ENCODE measurements around the gene NPAS2.

The NPAS2 gene

GRCh38 chr2:100919316-100919715, 99.4 kb downstream of the NPAS2 start:
- no CpG with 5 or more reads among the region's 16 CpGs for WGBS (ENCODE audit: extremely low coverage, insufficient coverage, low lambda C conversion rate)
- Histone ChIP-seq H3K4me2 (ENCODE audit: low read length) (no peak overlapping the region), H3K4me1 (ENCODE audit: control insufficient read depth, low read depth, low read length) (no peaks in the 10 kb centered on the region), H2AK5ac (ENCODE audit: low read length) (no peak overlapping the region), H3K79me1 (ENCODE audit: low read length) (no peaks in the 10 kb centered on the region), H3K56ac (ENCODE audit: low read length) (no peak overlapping the region), H3K27me3 (ENCODE audit: insufficient read depth, low read length, poor library complexity) (no peaks in the 10 kb centered on the region), H3K4ac (ENCODE audit: low read depth, low read length) (no peak overlapping the region), H3K4me3 (ENCODE audit: low read length) (no peak overlapping the region), H3K79me2 (ENCODE audit: control insufficient read depth, insufficient read depth, low read length) (no peaks in the 10 kb centered on the region), H4K5ac (ENCODE audit: low read length) (no peak overlapping the region), H3K36me3 (ENCODE audit: control insufficient read depth, insufficient read depth, low read length) (no peaks in the 10 kb centered on the region), H2BK5ac (ENCODE audit: low read length) (no peak overlapping the region), H2BK120ac (ENCODE audit: low read depth, low read length) (no peak overlapping the region), H3K9ac (ENCODE audit: low read length) (no peak overlapping the region), H3K23ac (ENCODE audit: low read length) (no peak overlapping the region), H2BK15ac (replicated peaks; ENCODE audit: low read depth) (no peak overlapping the region), H3K27ac (ENCODE audit: low read depth, low read length) (no peak overlapping the region), H4K8ac (ENCODE audit: low read depth, low read length) (no peak overlapping the region), H3K18ac (ENCODE audit: low read length) (no peak overlapping the region)
- DNase-seq: peak; percentile 36

GRCh38 chr2:100921685-100922161, 101.8 kb downstream of the NPAS2 start:
- Histone ChIP-seq H3K18ac (ENCODE audit: low read length) (no peak overlapping the region), H3K27me3 (ENCODE audit: insufficient read depth, low read length, poor library complexity) (no peaks in the 10 kb centered on the region), H3K56ac (ENCODE audit: low read length) (no peak overlapping the region), H3K4me1 (ENCODE audit: control insufficient read depth, low read depth, low read length) (no peaks in the 10 kb centered on the region), H3K79me1 (ENCODE audit: low read length) (no peaks in the 10 kb centered on the region), H3K36me3 (ENCODE audit: control insufficient read depth, insufficient read depth, low read length) (no peaks in the 10 kb centered on the region), H3K27ac (ENCODE audit: low read depth, low read length) (no peak overlapping the region), H3K4ac (ENCODE audit: low read depth, low read length) (no peak overlapping the region), H4K8ac (ENCODE audit: low read depth, low read length) (no peak overlapping the region), H2BK5ac (ENCODE audit: low read length) (no peak overlapping the region), H3K23ac (ENCODE audit: low read length) (no peak overlapping the region), H3K4me2 (ENCODE audit: low read length) (no peak overlapping the region), H3K4me3 (ENCODE audit: low read length) (no peak overlapping the region), H2AK5ac (ENCODE audit: low read length) (no peak overlapping the region), H2BK15ac (replicated peaks; ENCODE audit: low read depth) (no peak overlapping the region), H4K5ac (ENCODE audit: low read length) (no peak overlapping the region), H3K79me2 (ENCODE audit: control insufficient read depth, insufficient read depth, low read length) (no peaks in the 10 kb centered on the region), H3K9ac (ENCODE audit: low read length) (no peak overlapping the region), H2BK120ac (ENCODE audit: low read depth, low read length) (no peak overlapping the region)
- no peak for DNase-seq
- WGBS (ENCODE audit: extremely low coverage, insufficient coverage, low lambda C conversion rate): no CpG with 5 or more reads among the region's 6 CpGs

- H4K5ac ChIP-seq (ENCODE audit: low read length): no peak overlapping the region
- H3K4me2 ChIP-seq (ENCODE audit: low read length): no peak overlapping the region
- no peak overlapping the region for H3K4ac ChIP-seq (ENCODE audit: low read depth, low read length)
- no peaks in the 10 kb centered on the region for H3K36me3 ChIP-seq (ENCODE audit: control insufficient read depth, insufficient read depth, low read length)
- no peaks in the 10 kb centered on the region for H3K4me1 ChIP-seq (ENCODE audit: control insufficient read depth, low read depth, low read length)
- no peak overlapping the region for H3K4me3 ChIP-seq (ENCODE audit: low read length)
- no peak overlapping the region for H3K23ac ChIP-seq (ENCODE audit: low read length)
- no peak overlapping the region for H2AK5ac ChIP-seq (ENCODE audit: low read length)
- WGBS (ENCODE audit: extremely low coverage, insufficient coverage, low lambda C conversion rate): no CpG with 5 or more reads among the region's 9 CpGs
- no peak overlapping the region for H3K9ac ChIP-seq (ENCODE audit: low read length)
- H2BK15ac ChIP-seq (replicated peaks; ENCODE audit: low read depth): no peak overlapping the region
- no peaks in the 10 kb centered on the region for H3K27me3 ChIP-seq (ENCODE audit: insufficient read depth, low read length, poor library complexity)
- H3K18ac ChIP-seq (ENCODE audit: low read length): no peak overlapping the region
- no peaks in the 10 kb centered on the region for H3K79me2 ChIP-seq (ENCODE audit: control insufficient read depth, insufficient read depth, low read length)
- no peak overlapping the region for H2BK120ac ChIP-seq (ENCODE audit: low read depth, low read length)
- H4K8ac ChIP-seq (ENCODE audit: low read depth, low read length): no peak overlapping the region
- H3K27ac ChIP-seq (ENCODE audit: low read depth, low read length): no peak overlapping the region
- no peak overlapping the region for H2BK5ac ChIP-seq (ENCODE audit: low read length)
- H3K79me1 ChIP-seq (ENCODE audit: low read length): no peaks in the 10 kb centered on the region
- DNase-seq: no peak
- H3K56ac ChIP-seq (ENCODE audit: low read length): no peak overlapping the region
These were observed 103.6 kb downstream of the NPAS2 start for GRCh38 chr2:100923461-100924060.

- no peak overlapping the region for H4K5ac ChIP-seq (ENCODE audit: low read length)
- H3K27ac ChIP-seq (ENCODE audit: low read depth, low read length): no peak overlapping the region
- H3K9ac ChIP-seq (ENCODE audit: low read length): no peak overlapping the region
- no peaks in the 10 kb centered on the region for H3K36me3 ChIP-seq (ENCODE audit: control insufficient read depth, insufficient read depth, low read length)
- no peaks in the 10 kb centered on the region for H3K27me3 ChIP-seq (ENCODE audit: insufficient read depth, low read length, poor library complexity)
- no peaks in the 10 kb centered on the region for H3K4me1 ChIP-seq (ENCODE audit: control insufficient read depth, low read depth, low read length)
- no peak overlapping the region for H3K4me2 ChIP-seq (ENCODE audit: low read length)
- no peak overlapping the region for H3K4ac ChIP-seq (ENCODE audit: low read depth, low read length)
- H3K79me1 ChIP-seq (ENCODE audit: low read length): no peaks in the 10 kb centered on the region
- WGBS (ENCODE audit: extremely low coverage, insufficient coverage, low lambda C conversion rate): no CpG with 5 or more reads among the region's 1 CpG
- no peak overlapping the region for H3K56ac ChIP-seq (ENCODE audit: low read length)
- H3K79me2 ChIP-seq (ENCODE audit: control insufficient read depth, insufficient read depth, low read length): no peaks in the 10 kb centered on the region
- no peak overlapping the region for H2AK5ac ChIP-seq (ENCODE audit: low read length)
- H3K23ac ChIP-seq (ENCODE audit: low read length): no peak overlapping the region
- H3K18ac ChIP-seq (ENCODE audit: low read length): no peak overlapping the region
- no peak overlapping the region for H2BK5ac ChIP-seq (ENCODE audit: low read length)
- no peak overlapping the region for H2BK15ac ChIP-seq (replicated peaks; ENCODE audit: low read depth)
- no peak overlapping the region for H3K4me3 ChIP-seq (ENCODE audit: low read length)
- H4K8ac ChIP-seq (ENCODE audit: low read depth, low read length): no peak overlapping the region
- H2BK120ac ChIP-seq (ENCODE audit: low read depth, low read length): no peak overlapping the region
- DNase-seq: no peak
These were observed 104.2 kb downstream of the NPAS2 start for GRCh38 chr2:100924122-100924519.

- no peak overlapping the region for H3K4me3 ChIP-seq (ENCODE audit: low read length)
- H3K18ac ChIP-seq (ENCODE audit: low read length): no peak overlapping the region
- H2BK15ac ChIP-seq (replicated peaks; ENCODE audit: low read depth): no peak overlapping the region
- WGBS (ENCODE audit: extremely low coverage, insufficient coverage, low lambda C conversion rate): no CpG with 5 or more reads among the region's 21 CpGs
- H4K8ac ChIP-seq (ENCODE audit: low read depth, low read length): no peak overlapping the region
- no peak overlapping the region for H2AK5ac ChIP-seq (ENCODE audit: low read length)
- no peaks in the 10 kb centered on the region for H3K27me3 ChIP-seq (ENCODE audit: insufficient read depth, low read length, poor library complexity)
- H2BK120ac ChIP-seq (ENCODE audit: low read depth, low read length): no peak overlapping the region
- no peak overlapping the region for H3K9ac ChIP-seq (ENCODE audit: low read length)
- H2BK5ac ChIP-seq (ENCODE audit: low read length): no peak overlapping the region
- no peak overlapping the region for H3K4me2 ChIP-seq (ENCODE audit: low read length)
- H3K36me3 ChIP-seq (ENCODE audit: control insufficient read depth, insufficient read depth, low read length): no peaks in the 10 kb centered on the region
- no peak overlapping the region for H3K27ac ChIP-seq (ENCODE audit: low read depth, low read length)
- H3K56ac ChIP-seq (ENCODE audit: low read length): no peak overlapping the region
- H3K79me2 ChIP-seq (ENCODE audit: control insufficient read depth, insufficient read depth, low read length): no peaks in the 10 kb centered on the region
- H3K4ac ChIP-seq (ENCODE audit: low read depth, low read length): no peak overlapping the region
- no peak overlapping the region for H3K23ac ChIP-seq (ENCODE audit: low read length)
- no peaks in the 10 kb centered on the region for H3K4me1 ChIP-seq (ENCODE audit: control insufficient read depth, low read depth, low read length)
- no peak for DNase-seq
- no peaks in the 10 kb centered on the region for H3K79me1 ChIP-seq (ENCODE audit: low read length)
- no peak overlapping the region for H4K5ac ChIP-seq (ENCODE audit: low read length)
These were observed 104.8 kb downstream of the NPAS2 start for GRCh38 chr2:100924520-100925451.

Data from mesendoderm (in vitro differentiated cells).